ENCODE data around the gene BMPER.

DNA sequence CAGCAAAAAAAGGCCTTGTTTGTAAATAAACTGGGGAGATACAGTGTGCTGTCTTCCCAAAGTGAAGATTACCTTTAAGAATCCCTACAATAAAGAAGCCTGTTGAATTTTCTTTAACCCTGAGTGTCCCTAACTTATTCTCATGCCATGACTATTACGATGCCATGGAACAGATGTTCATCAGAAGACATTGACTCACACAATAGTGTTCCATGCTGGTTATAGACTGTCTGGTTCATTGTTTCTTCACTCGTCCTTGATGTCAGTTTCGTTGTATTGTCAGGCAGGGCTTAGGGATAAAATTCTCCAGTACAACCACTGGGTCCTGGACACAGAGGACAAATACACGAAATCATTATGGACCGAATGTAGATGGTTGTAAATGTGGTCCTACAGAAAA, 36.2 kb upstream of the BMPER start:
- TF ChIP-seq CTCF (IDR thresholded peaks at IDR 0.05) (no peak), POLR2A (IDR thresholded peaks at IDR 0.05) (no peak)

Measured in tibial nerve (tissue), 3 donors.